HepG2 (cell line): Measurements from ENCODE around the gene CSTF3. TPM values are rescaled to one million over a fixed set of nuclear protein-coding genes. Genes with fewer than 3 reads are reported as not detected.

Source experiments
- CCDC6 ChIP-seq: sonication (generic); formaldehyde crosslinking; IDR thresholded peaks from 2 replicates; pipeline ENCODE4 v1.8.1; 2022; ENCODE audit warnings: mild to moderate bottlenecking, missing genetic modification reagents, moderate library complexity
- DNMT1 ChIP-seq: sonication (generic); formaldehyde crosslinking; IDR thresholded peaks from 2 replicates; pipeline ENCODE4 v1.5.1; 2020; ENCODE audit warnings: mild to moderate bottlenecking, missing genetic modification reagents
- EZH2 ChIP-seq: conservative IDR thresholded peaks from 2 replicates; pipeline ENCODE4 v1.6.1; 2012; ENCODE audit warnings: mild to moderate bottlenecking, low read depth, low read length, moderate library complexity
- GABPB1 ChIP-seq: IDR thresholded peaks from 2 replicates; pipeline ENCODE4 v1.6.1; 2016; ENCODE audit warnings: mild to moderate bottlenecking, missing genetic modification reagents, moderate library complexity, missing compliant biosample characterization
- HNF4G ChIP-seq, 2 experiments: sonication (generic) in 1 of 2; formaldehyde crosslinking in 1 of 2; IDR thresholded peaks; 2 replicates each; pipeline versions ENCODE4 v1.4.0 to v1.6.1; 2011 to 2020; ENCODE audit warnings: borderline replicate concordance in 2 of 2, low read depth in 2 of 2, mild to moderate bottlenecking in 2 of 2, low read length in 1 of 2, missing genetic modification reagents in 1 of 2, moderate library complexity in 1 of 2
- MXD1 ChIP-seq: sonication (generic); formaldehyde crosslinking; IDR thresholded peaks from 2 replicates; pipeline ENCODE4 v1.4.0; 2020; ENCODE audit warnings: mild to moderate bottlenecking, missing genetic modification reagents
- PHF20 ChIP-seq: sonication (generic); formaldehyde crosslinking; IDR thresholded peaks from 2 replicates; pipeline ENCODE4 v1.5.0; 2020; ENCODE audit warnings: mild to moderate bottlenecking, missing genetic modification reagents
- SPEN ChIP-seq: sonication (generic); formaldehyde crosslinking; IDR thresholded peaks from 2 replicates; pipeline ENCODE4 v1.5.1; 2020; ENCODE audit warnings: low read depth, mild to moderate bottlenecking, missing genetic modification reagents
- TFDP1 ChIP-seq: IDR thresholded peaks from 2 replicates; pipeline ENCODE4 v1.6.1; 2016; ENCODE audit warnings: missing compliant biosample characterization, missing genetic modification reagents, borderline replicate concordance
- TFDP2 ChIP-seq: sonication (generic); formaldehyde crosslinking; IDR thresholded peaks from 2 replicates; pipeline ENCODE4 v1.4.0; 2020; ENCODE audit warnings: missing genetic modification reagents
- THAP9 ChIP-seq: sonication (generic); formaldehyde crosslinking; IDR thresholded peaks from 2 replicates; pipeline ENCODE4; 2020; ENCODE audit warnings: missing genetic modification reagents, mild to moderate bottlenecking, borderline replicate concordance
- ZFP91 ChIP-seq: sonication (generic); formaldehyde crosslinking; IDR thresholded peaks from 2 replicates; pipeline ENCODE4 v1.9.0; 2022; ENCODE audit warnings: missing genetic modification reagents, mild to moderate bottlenecking, borderline replicate concordance
- ZNF234 ChIP-seq: sonication (generic); formaldehyde crosslinking; conservative IDR thresholded peaks from 2 replicates; pipeline ENCODE4 v1.5.1; 2020; ENCODE audit warnings: mild to moderate bottlenecking, missing genetic modification reagents
- ZNF280B ChIP-seq: sonication (generic); formaldehyde crosslinking; IDR thresholded peaks from 2 replicates; pipeline ENCODE4 v1.5.0; 2020; ENCODE audit warnings: missing genetic modification reagents, mild to moderate bottlenecking, borderline replicate concordance
- ZNF367 ChIP-seq: sonication (generic); formaldehyde crosslinking; IDR thresholded peaks from 2 replicates; pipeline ENCODE4 v1.4.0; 2020; ENCODE audit warnings: missing genetic modification reagents, borderline replicate concordance
- ZNF556 ChIP-seq: sonication (generic); formaldehyde crosslinking; IDR thresholded peaks from 2 replicates; pipeline ENCODE4 v1.4.0; 2020; ENCODE audit warnings: mild to moderate bottlenecking, missing genetic modification reagents, borderline replicate concordance
- ZNF562 ChIP-seq: sonication (generic); formaldehyde crosslinking; IDR thresholded peaks from 2 replicates; pipeline ENCODE4 v1.8.0; 2022; ENCODE audit warnings: missing genetic modification reagents, borderline replicate concordance
- polyA plus RNA-seq, 8 experiments: library from polyadenylated mRNA; depleted of rRNA in 3 of 8; stranded (reverse) in 7 of 8; unstranded in 1 of 8; fragments of >200 nt; fragmentation: Illumina TruSeq in 4 of 8; extraction: Trizol in 4 of 8; gene quantifications; 2 replicates each; pipeline versions ENCODE4 v1.2.1 to v1.2.3, GENCODE V29; 2011 to 2016; ENCODE audit warnings: low read depth in 4 of 8, missing spikeins in 1 of 8, mixed read lengths in 1 of 8; ENCODE audit not compliant: insufficient read depth in 1 of 8
- total RNA-seq, 5 experiments: library from RNA; depleted of rRNA; stranded (reverse); fragments of >200 nt; fragmentation: Illumina TruSeq; extraction: Trizol; gene quantifications; 2 replicates each; pipeline ENCODE4 v1.2.3, GENCODE V29; 2016; ENCODE audit warnings: low read depth in 1 of 5

CSTF3 gene
- total and polyA plus RNA-seq, 2 of the 13 experiments (the other 11 are each of a cell fraction or from before 2014, with no cell fraction given): 21.5 to 43.6 TPM

- TF ChIP-seq TFDP1 (CRISPR knock-in tag): peak; percentile 99
- peak; percentile 91 for TF ChIP-seq PHF20 (CRISPR knock-in tag)
- peak; percentile 89; the same call in 1 of the 2 replicates for TF ChIP-seq ZNF280B (CRISPR knock-in tag)
- TF ChIP-seq EZH2: no peak
- TF ChIP-seq HNF4G (IDR thresholded peaks at IDR 0.05; ENCODE audit: borderline replicate concordance, low read depth, low read length): no peak
- peak; percentile 23; the same call in 1 of the 2 replicates for TF ChIP-seq HNF4G (CRISPR knock-in tag; IDR thresholded peaks at IDR 0.05; ENCODE audit: borderline replicate concordance, low read depth)
- TF ChIP-seq ZNF367: peak; percentile 27; the same call in 1 of the 2 replicates
- TF ChIP-seq ZNF556 (CRISPR knock-in tag): peak; percentile 66
- TF ChIP-seq CCDC6 (CRISPR knock-in tag): peak; percentile 84; the same call in 1 of the 2 replicates
- TF ChIP-seq TFDP2 (CRISPR knock-in tag): peak; percentile 99
- peak; percentile 58; the same call in 1 of the 2 replicates for TF ChIP-seq ZFP91 (CRISPR knock-in tag)
- TF ChIP-seq MXD1 (CRISPR knock-in tag): 0 out of 2 replicates have a peak, but pooled peaks have one; percentile 42
- TF ChIP-seq ZNF234 (CRISPR knock-in tag): 0 out of 2 replicates have a peak, but pooled peaks have one; percentile 39
- TF ChIP-seq THAP9 (CRISPR knock-in tag): peak; percentile 97
- no peak for TF ChIP-seq DNMT1 (CRISPR knock-in tag)
- no peak for TF ChIP-seq ZNF562 (CRISPR knock-in tag)
- TF ChIP-seq SPEN (CRISPR knock-in tag): peak; percentile 26; the same call in 1 of the 2 replicates
- TF ChIP-seq GABPB1 (CRISPR knock-in tag): peak; percentile 98
Observed at GRCh38 chr11:33161120-33162005, at the start of gene CSTF3 (continued).
